MCF 10A (cell line): ENCODE data around the gene ARNT2. TPM values are rescaled to one million over a fixed set of nuclear protein-coding genes. Genes with fewer than 3 reads are reported as not detected.

Experiments used
- BruUV-seq: library from RNA; stranded (reverse); fragments of 400-500 nt; replicated peaks from 2 replicates; lab custom pipeline; 2021; lab: Mats Ljungman, UMichigan
- CTCF ChIA-PET: fragments of 300-600 bp; sonication (Branson Sonifier 250); formaldehyde crosslinking; extraction: SDS; loops from one replicate; lab custom pipeline; 2021; ENCODE audit warnings: antibody characterized with exemption, inconsistent platforms; lab: Yijun Ruan, JAX
- POLR2A ChIA-PET: fragments of 300-600, 350-650 bp; sonication (Branson Sonifier 250); formaldehyde crosslinking; extraction: SDS; loops from one replicate; lab custom pipeline; 2020; ENCODE audit warnings: antibody characterized with exemption, inconsistent platforms; lab: Yijun Ruan, JAX
- DNase-seq: peaks from one replicate; pipeline ENCODE4 v3.0.0-alpha.2; 2018; ENCODE audit not compliant: unreplicated experiment
- H3K27ac Mint-ChIP-seq: one replicate; pipeline ENCODE4 v1.8.0; 2022; ENCODE audit warnings: mild to moderate bottlenecking, low read depth, mixed read lengths; ENCODE audit not compliant: unreplicated experiment
- H3K27me3 Mint-ChIP-seq: one replicate; pipeline ENCODE4 v1.8.0; 2022; ENCODE audit warnings: mixed read lengths; ENCODE audit not compliant: insufficient read depth, unreplicated experiment
- H3K36me3 Mint-ChIP-seq: one replicate; pipeline ENCODE4 v1.8.0; 2022; ENCODE audit warnings: mild to moderate bottlenecking, moderate library complexity, mixed read lengths; ENCODE audit not compliant: insufficient read depth, unreplicated experiment
- H3K4me1 Mint-ChIP-seq: one replicate; pipeline ENCODE4 v1.8.0; 2022; ENCODE audit warnings: mixed read lengths; ENCODE audit not compliant: insufficient read depth, unreplicated experiment
- H3K4me3 Mint-ChIP-seq: one replicate; pipeline ENCODE4 v1.8.0; 2022; ENCODE audit warnings: mild to moderate bottlenecking, moderate library complexity, mixed read lengths; ENCODE audit not compliant: unreplicated experiment
- H3K9me3 Mint-ChIP-seq: one replicate; pipeline ENCODE4 v1.8.0; 2022; ENCODE audit warnings: mixed read lengths; ENCODE audit not compliant: unreplicated experiment
- CTCF ChIP-seq: fragments of 200-600 bp; IDR thresholded peaks from one replicate; pipeline ENCODE4 v1.8.0; 2022; ENCODE audit warnings: antibody characterized with exemption, mild to moderate bottlenecking; ENCODE audit not compliant: unreplicated experiment
- intact Hi-C: fragments of 100-400 bp; cut with micrococcal nuclease; formaldehyde crosslinking; loops from 2 replicates; pipeline ENCODE4 v1.14.1; 2022
- total RNA-seq: library from RNA; stranded (reverse); gene quantifications from 2 replicates; pipeline ENCODE4 v1.2.3, GENCODE V29; 2022

The ARNT2 gene
- total RNA-seq, 1 experiment from 2014 or later, result 1.6 TPM

GRCh38 chr15:80485370-80486164 is 81.4 kb downstream of the ARNT2 start:
- intact Hi-C loops, result no loop called here
- DNase-seq, result peak; percentile 10
- Mint-ChIP-seq H3K27me3 (no peaks in the 10 kb centered on the region), H3K36me3 (no peaks in the 10 kb centered on the region), H3K27ac (peak overlapping the region; percentile 18), H3K4me3 (no peak overlapping the region), H3K9me3 (no peaks in the 10 kb centered on the region), H3K4me1 (peaks cover 29% of the 10 kb centered on the region)
- ChIA-PET POLR2A (no interaction called here), CTCF (no interaction called here)
- no TSS peak for BruUV-seq
- no peak for TF ChIP-seq CTCF

GRCh38 chr15:80487839-80488390 is 83.7 kb downstream of the ARNT2 start:
- ChIA-PET CTCF (interaction anchor here (0.6 to 2.1 kb wide), 3 partner anchors 7 to 308 kb away, joined by 3 to 4 read pairs (median 4); no protein-coding TSS in a partner anchor), POLR2A (no interaction called here)
- DNase-seq, result no peak
- intact Hi-C loops, result no loop called here
- H3K27me3 Mint-ChIP-seq, result no peaks in the 10 kb centered on the region
- H3K4me3 Mint-ChIP-seq, result no peak overlapping the region
- no peaks in the 10 kb centered on the region for H3K9me3 Mint-ChIP-seq
- no peak for TF ChIP-seq CTCF
- H3K27ac Mint-ChIP-seq, result no peak overlapping the region
- peaks cover 23% of the 10 kb centered on the region for H3K4me1 Mint-ChIP-seq
- BruUV-seq, result no TSS peak
- no peaks in the 10 kb centered on the region for H3K36me3 Mint-ChIP-seq

GRCh38 chr15:80489030-80489594 is 84.9 kb downstream of the ARNT2 start:
- intact Hi-C loops, result no loop called here
- Mint-ChIP-seq H3K4me1 (peaks cover 31% of the 10 kb centered on the region), H3K4me3 (no peak overlapping the region), H3K27ac (no peak overlapping the region), H3K27me3 (no peaks in the 10 kb centered on the region), H3K36me3 (no peaks in the 10 kb centered on the region), H3K9me3 (no peaks in the 10 kb centered on the region)
- ChIA-PET CTCF (interaction anchor here (0.8 to 2.1 kb wide), 7 partner anchors 9 to 125 kb away, joined by 3 to 9 read pairs (median 3); no protein-coding TSS in a partner anchor), POLR2A (interaction anchor here (0.9 to 1.0 kb wide), 3 partner anchors 12 to 34 kb away, joined by 3 to 5 read pairs (median 5); no protein-coding TSS in a partner anchor)
- TF ChIP-seq CTCF, result no peak
- DNase-seq, result peak; percentile 64
- no TSS peak for BruUV-seq

GRCh38 chr15:80490431-80490990 is 86.3 kb downstream of the ARNT2 start:
- BruUV-seq, result no TSS peak
- POLR2A ChIA-PET, result no interaction called here
- Mint-ChIP-seq H3K9me3 (no peaks in the 10 kb centered on the region), H3K4me3 (no peak overlapping the region), H3K4me1 (peaks cover 30% of the 10 kb centered on the region), H3K27me3 (no peaks in the 10 kb centered on the region), H3K27ac (no peak overlapping the region), H3K36me3 (no peaks in the 10 kb centered on the region)
- DNase-seq, result no peak
- CTCF ChIA-PET, result interaction anchor here (0.7 to 1.7 kb wide), 3 partner anchors 9 to 34 kb away, joined by 3 to 9 read pairs (median 3); no protein-coding TSS in a partner anchor
- TF ChIP-seq CTCF, result no peak
- intact Hi-C loops, result no loop called here
